Kidney (tissue), 14 donors: ENCODE results near the gene HBEGF. TPM values are rescaled to one million over a fixed set of nuclear protein-coding genes. Genes with fewer than 3 reads are reported as not detected.

Source experiments
- DNase-seq, 5 donors: peaks; one replicate each; pipeline ENCODE4 v3.0.0-alpha.2; 2013 to 2020
- FAIRE-seq: peaks from 2 replicates; lab custom pipeline; 2012; peaks lifted over from hg19 to GRCh38; lab: Jason Lieb, UNC
- H3K27ac ChIP-seq, 2 donors: one replicate each; pipeline ENCODE4 v1.7.0; 2013; ENCODE audit warnings: low read depth in 2 of 2, low read length in 2 of 2, inconsistent platforms in 1 of 2
- H3K27me3 ChIP-seq: one replicate; pipeline ENCODE4 v1.7.1; 2013; ENCODE audit warnings: low read length, inconsistent platforms; ENCODE audit not compliant: control insufficient read depth, insufficient read depth
- H3K36me3 ChIP-seq, 3 donors: one replicate each; pipeline versions ENCODE4 v1.7.0 to v1.7.1; 2013; ENCODE audit warnings: low read length in 3 of 3, control low read depth in 1 of 3, inconsistent platforms in 1 of 3; ENCODE audit not compliant: insufficient read depth in 3 of 3, control insufficient read depth in 2 of 3
- H3K4me1 ChIP-seq, 3 donors: one replicate each; pipeline versions ENCODE4 v1.7.0 to v1.7.1; 2013; ENCODE audit warnings: low read length in 3 of 3, inconsistent platforms in 1 of 3, low read depth in 1 of 3; ENCODE audit not compliant: control insufficient read depth in 2 of 3, insufficient read depth in 2 of 3
- H3K4me3 ChIP-seq, 3 donors: one replicate each; pipeline versions ENCODE4 v1.7.0 to v1.8.1; 2013; ENCODE audit warnings: low read length in 3 of 3, control low read depth in 1 of 3, inconsistent platforms in 1 of 3
- H3K9ac ChIP-seq, 3 donors: one replicate each; pipeline versions ENCODE4 v1.7.0 to v1.7.1; 2013; ENCODE audit warnings: low read length in 3 of 3, control low read depth in 1 of 3, inconsistent platforms in 1 of 3
- H3K9me3 ChIP-seq, 3 donors: one replicate each; pipeline versions ENCODE4 v1.7.0 to v1.7.1; 2013; ENCODE audit warnings: low read length in 3 of 3, control low read depth in 1 of 3, inconsistent platforms in 1 of 3; ENCODE audit not compliant: control insufficient read depth in 2 of 3, insufficient read depth in 1 of 3
- CTCF ChIP-seq: IDR thresholded peaks from 3 replicates; pipeline ENCODE4 v1.5.1; 2012; ENCODE audit warnings: mild to moderate bottlenecking, moderate library complexity, borderline replicate concordance; ENCODE audit not compliant: insufficient read depth; ENCODE audit errors: extremely low read depth
- intact Hi-C: fragments of 100-400 bp; cut with DNase I; formaldehyde crosslinking; loops from one replicate; pipeline ENCODE4 v1.11.1; 2022
- polyA plus RNA-seq: library from polyadenylated mRNA; stranded (reverse); fragments of 350-450 nt; fragmentation: Illumina TruSeq; extraction: RNeasy Lipid Tissue Mini Kit (QIAGEN cat#74804); gene quantifications from one replicate; pipeline ENCODE4 v1.2.3, GENCODE V29; 2014; ENCODE audit warnings: low read depth, low replicate concordance; ENCODE audit not compliant: insufficient read depth
- total RNA-seq: library from RNA; stranded (reverse); fragmentation: NEBNext Ultra II Directional; extraction: Animal tissue kit (Norgen Biotek cat#: 25700); gene quantifications from one replicate; pipeline ENCODE4 v1.2.1, GENCODE V29; 2021
- donor health status: control.
- donor health status: control.
- donor health status: control.
- donor health status: control.
- donor health status: control.
- donor health status: DM: yes; HTN: yes; CAD: no.
- donor health status: Normal renal cell carcinoma (clear cell type).

HBEGF gene
- total and polyA plus RNA-seq, 2 donors from 2014 or later, result 6.0 to 7.8 TPM

DNA sequence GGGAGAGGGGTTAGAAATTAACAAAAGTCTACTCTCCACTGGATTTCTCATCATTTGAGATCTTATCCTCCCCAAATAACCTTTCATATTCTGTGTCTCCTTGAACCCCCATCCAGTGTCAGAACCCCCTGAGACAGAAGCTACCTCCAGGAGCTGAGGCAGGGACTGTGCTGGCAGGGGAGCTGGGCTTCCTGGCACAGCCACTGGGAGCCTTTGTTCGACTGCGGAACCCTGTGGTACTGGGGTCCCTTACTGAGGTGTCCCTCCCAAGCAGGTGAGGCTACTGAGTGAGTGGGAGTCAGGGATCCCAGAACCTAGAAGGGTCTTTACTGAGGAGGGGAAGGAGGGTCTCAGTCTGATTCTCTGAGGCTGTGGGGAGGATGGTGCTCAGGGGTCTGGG is 15.5 kb upstream of the HBEGF start:
- no peak for FAIRE-seq

GRCh38 chr5:140360681-140361479 is 14.5 kb upstream of the HBEGF start:
- intact Hi-C loops, result no loop called here
- H3K36me3 ChIP-seq, result no peaks in the 10 kb centered on the region
- FAIRE-seq (no peak), DNase-seq (no peak)
- no peaks in the 10 kb centered on the region for H3K9me3 ChIP-seq
- no peak overlapping the region for H3K9ac ChIP-seq
- no peaks in the 10 kb centered on the region for H3K27me3 ChIP-seq
- H3K4me3 ChIP-seq, result peak overlapping the region in 1 of 3 donors; percentile 15
- TF ChIP-seq CTCF, result no peak
- H3K27ac ChIP-seq, result no peak overlapping the region
- H3K4me1 ChIP-seq, result peaks cover 0 to 10% (median 6%) of the 10 kb centered on the region in 3 donors

More for the DNA sequence above, 15.5 kb upstream of the HBEGF start:
- intact Hi-C loops, result no loop called here
- H3K9ac ChIP-seq, result no peak overlapping the region
- H3K9me3 ChIP-seq, result no peaks in the 10 kb centered on the region
- DNase-seq, result no peak
- TF ChIP-seq CTCF, result no peak
- H3K27ac ChIP-seq, result no peak overlapping the region
- H3K27me3 ChIP-seq, result no peaks in the 10 kb centered on the region
- H3K4me3 ChIP-seq, result peak overlapping the region in 1 of 3 donors; percentile 15
- peaks cover 0 to 10% (median 6%) of the 10 kb centered on the region in 3 donors for H3K4me1 ChIP-seq
- peaks cover 0 to 2% (median 0%) of the 10 kb centered on the region in 3 donors for H3K36me3 ChIP-seq

GRCh38 chr5:140360101-140360500 is 13.7 kb upstream of the HBEGF start, which contains the start of gene SLC4A9:
Gene SLC4A9 (plus strand): TSS chr5:140360194. CDS start chr5:140360237, 43 bp downstream.
- Histone ChIP-seq H3K4me1 (peaks cover 0 to 10% (median 6%) of the 10 kb centered on the region in 3 donors), H3K36me3 (no peaks in the 10 kb centered on the region), H3K27ac (no peak within 1 kb of the TSS), H3K9me3 (no peaks in the 10 kb centered on the region), H3K9ac (no peak within 1 kb of the TSS), H3K27me3 (no peaks in the 10 kb centered on the region), H3K4me3 (peak within 1 kb of the TSS in 1 of 3 donors; percentile 15)
- FAIRE-seq, result no peak
- DNase-seq, result no peak
- TF ChIP-seq CTCF, result no peak
- intact Hi-C loops, result no loop called here
